DND-41 (cell line): ENCODE data around the gene DRD3.

Experiments
- ATAC-seq: fragments of 200-7000 bp; cut with Tn5 transposase; 3 replicates; pipeline ENCODE4 v1.9.1; 2021; ENCODE audit warnings: low read depth; ENCODE audit not compliant: insufficient read depth
- DNase-seq: peaks from one replicate; pipeline ENCODE4 v3.0.0-alpha.2; 2020
- H2AFZ ChIP-seq: 2 replicates; pipeline ENCODE4 v1.6.0; 2012; ENCODE audit warnings: low read depth, low read length
- H3K27ac ChIP-seq: 2 replicates; pipeline ENCODE4 v1.5.1; 2012; ENCODE audit warnings: low read length, inconsistent platforms
- H3K27me3 ChIP-seq: fragments of 200-600 bp; sonication (generic); 2 replicates; pipeline ENCODE4 v1.6.0; 2012; ENCODE audit warnings: low read length, mild to moderate bottlenecking, inconsistent platforms; ENCODE audit not compliant: insufficient read depth, poor library complexity
- H3K36me3 ChIP-seq: 2 replicates; pipeline ENCODE4 v1.5.1; 2012; ENCODE audit warnings: low read length, inconsistent platforms; ENCODE audit not compliant: insufficient read depth
- H3K4me1 ChIP-seq: 2 replicates; pipeline ENCODE4 v1.5.1; 2012; ENCODE audit warnings: mild to moderate bottlenecking, low read length; ENCODE audit not compliant: insufficient read depth
- H3K4me2 ChIP-seq: 2 replicates; pipeline ENCODE4 v1.6.0; 2012; ENCODE audit warnings: mild to moderate bottlenecking, moderate library complexity, low read length, inconsistent platforms; ENCODE audit not compliant: insufficient read depth
- H3K4me3 ChIP-seq, 2 experiments: fragments of 200-600 bp in 1 of 2; shearing (Covaris generic) in 1 of 2; 2 replicates each; pipeline ENCODE4 v1.5.1; 2012 to 2016; ENCODE audit warnings: inconsistent platforms in 2 of 2, low read length in 2 of 2, mild to moderate bottlenecking in 2 of 2, low read depth in 1 of 2, moderate library complexity in 1 of 2
- H3K79me2 ChIP-seq: 2 replicates; pipeline ENCODE4 v1.6.0; 2012; ENCODE audit warnings: low read length, inconsistent platforms; ENCODE audit not compliant: insufficient read depth
- H3K9ac ChIP-seq: 2 replicates; pipeline ENCODE4 v1.6.0; 2012; ENCODE audit warnings: low read depth, mild to moderate bottlenecking, inconsistent platforms, low read length, moderate library complexity
- H3K9me3 ChIP-seq: 2 replicates; pipeline ENCODE4 v1.5.1; 2012; ENCODE audit warnings: low read length, moderate library complexity, mild to moderate bottlenecking, inconsistent platforms; ENCODE audit not compliant: insufficient read depth, severe bottlenecking
- H4K20me1 ChIP-seq: 2 replicates; pipeline ENCODE4 v1.6.0; 2012; ENCODE audit warnings: low read length; ENCODE audit not compliant: insufficient read depth
- EZH2 ChIP-seq: IDR thresholded peaks from 3 replicates; pipeline ENCODE4 v1.6.1; 2012; ENCODE audit warnings: borderline replicate concordance, low read depth, mild to moderate bottlenecking, moderate library complexity, low read length, inconsistent platforms; ENCODE audit not compliant: severe bottlenecking
- TF ChIP-seq, protein P1 (sequence below): IDR thresholded peaks from 2 replicates; pipeline ENCODE4 v1.5.1; 2012; ENCODE audit warnings: borderline replicate concordance, low read length, moderate library complexity, mild to moderate bottlenecking; ENCODE audit not compliant: poor library complexity, severe bottlenecking; ENCODE audit errors: extremely low read depth

The DRD3 gene

GRCh38 chr3:114093016-114093380 lies 85.9 kb downstream of the DRD3 start:
- no peak overlapping the region for H2AFZ ChIP-seq
- DNase-seq (no peak), ATAC-seq (no peak)
- no peaks in the 10 kb centered on the region for H3K9me3 ChIP-seq
- H3K4me2 ChIP-seq: no peak overlapping the region
- H4K20me1 ChIP-seq: no peaks in the 10 kb centered on the region
- H3K9ac ChIP-seq: no peak overlapping the region
- no peak for TF ChIP-seq EZH2
- TF ChIP-seq, protein P1, sequence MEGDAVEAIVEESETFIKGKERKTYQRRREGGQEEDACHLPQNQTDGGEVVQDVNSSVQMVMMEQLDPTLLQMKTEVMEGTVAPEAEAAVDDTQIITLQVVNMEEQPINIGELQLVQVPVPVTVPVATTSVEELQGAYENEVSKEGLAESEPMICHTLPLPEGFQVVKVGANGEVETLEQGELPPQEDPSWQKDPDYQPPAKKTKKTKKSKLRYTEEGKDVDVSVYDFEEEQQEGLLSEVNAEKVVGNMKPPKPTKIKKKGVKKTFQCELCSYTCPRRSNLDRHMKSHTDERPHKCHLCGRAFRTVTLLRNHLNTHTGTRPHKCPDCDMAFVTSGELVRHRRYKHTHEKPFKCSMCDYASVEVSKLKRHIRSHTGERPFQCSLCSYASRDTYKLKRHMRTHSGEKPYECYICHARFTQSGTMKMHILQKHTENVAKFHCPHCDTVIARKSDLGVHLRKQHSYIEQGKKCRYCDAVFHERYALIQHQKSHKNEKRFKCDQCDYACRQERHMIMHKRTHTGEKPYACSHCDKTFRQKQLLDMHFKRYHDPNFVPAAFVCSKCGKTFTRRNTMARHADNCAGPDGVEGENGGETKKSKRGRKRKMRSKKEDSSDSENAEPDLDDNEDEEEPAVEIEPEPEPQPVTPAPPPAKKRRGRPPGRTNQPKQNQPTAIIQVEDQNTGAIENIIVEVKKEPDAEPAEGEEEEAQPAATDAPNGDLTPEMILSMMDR: no peak
- no peaks in the 10 kb centered on the region for H3K4me1 ChIP-seq
- H3K27ac ChIP-seq: no peak overlapping the region
- no peaks in the 10 kb centered on the region for H3K27me3 ChIP-seq
- H3K4me3 ChIP-seq: no peak overlapping the region
- peaks cover 1% of the 10 kb centered on the region; the same call in 1 of the 2 replicates for H3K36me3 ChIP-seq
- H3K79me2 ChIP-seq: no peaks in the 10 kb centered on the region

DNA sequence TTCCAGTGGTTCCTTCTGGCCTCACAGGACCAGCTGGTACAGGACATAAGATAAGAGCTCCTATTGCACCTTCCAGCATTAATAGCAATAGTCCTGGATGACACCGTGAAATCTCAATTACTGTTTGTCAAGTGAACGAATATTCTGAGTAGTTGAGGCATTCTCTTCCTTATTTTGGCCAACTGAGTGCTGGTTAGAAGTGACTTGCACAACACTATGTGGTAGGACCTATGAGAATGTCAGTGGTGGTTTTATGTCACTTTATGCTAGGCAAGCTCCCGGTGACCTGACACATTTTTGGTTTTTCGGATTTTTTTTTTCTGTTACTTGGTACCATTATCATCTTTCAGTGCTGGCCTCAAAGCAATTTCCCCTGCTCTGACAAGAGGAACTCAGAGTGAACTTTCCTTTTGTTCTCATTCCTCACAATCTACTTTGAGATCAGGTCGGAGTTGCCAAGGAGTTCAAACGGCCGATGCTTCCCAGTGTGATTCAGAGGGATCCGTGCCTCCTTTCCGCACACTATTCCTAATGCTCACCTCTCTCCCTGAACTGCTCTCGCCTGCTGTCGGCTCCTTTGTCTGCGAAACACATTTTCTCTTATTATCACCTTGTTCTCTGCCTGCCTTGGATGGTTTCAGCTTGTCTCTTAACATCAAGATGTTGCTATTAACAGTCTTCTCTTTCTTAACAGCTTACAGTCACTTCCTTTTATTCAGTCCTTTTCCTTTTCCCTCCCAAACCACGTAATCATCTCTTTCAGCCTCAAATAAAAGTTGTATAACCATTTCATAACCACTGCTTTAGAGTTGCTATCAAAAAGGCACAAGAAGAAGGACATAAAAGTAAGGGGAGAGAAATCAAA lies 86.5 kb downstream of the DRD3 start:
- no peak overlapping the region for H3K4me2 ChIP-seq
- TF ChIP-seq, protein P1: no peak
- TF ChIP-seq EZH2: no peak
- H3K27me3 ChIP-seq: no peaks in the 10 kb centered on the region
- no peaks in the 10 kb centered on the region for H3K4me1 ChIP-seq
- H2AFZ ChIP-seq: no peak overlapping the region
- H3K79me2 ChIP-seq: no peaks in the 10 kb centered on the region
- H3K9ac ChIP-seq: no peak overlapping the region
- H3K36me3 ChIP-seq: peaks cover 7% of the 10 kb centered on the region; the same call in 1 of the 2 replicates
- no peaks in the 10 kb centered on the region for H4K20me1 ChIP-seq
- no peak overlapping the region for H3K27ac ChIP-seq
- no peak overlapping the region for H3K4me3 ChIP-seq
- no peak for DNase-seq
- no peak for ATAC-seq
- H3K9me3 ChIP-seq: no peaks in the 10 kb centered on the region

GRCh38 chr3:114089675-114090074 lies 89.2 kb downstream of the DRD3 start:
- H2AFZ ChIP-seq: no peak overlapping the region
- H3K4me1 ChIP-seq: no peaks in the 10 kb centered on the region
- H3K9me3 ChIP-seq: no peaks in the 10 kb centered on the region
- H3K27ac ChIP-seq: no peak overlapping the region
- no peak overlapping the region for H3K4me3 ChIP-seq
- DNase-seq (no peak), ATAC-seq (no peak)
- H3K27me3 ChIP-seq: no peaks in the 10 kb centered on the region
- TF ChIP-seq, protein P1: no peak
- TF ChIP-seq EZH2: no peak
- H3K36me3 ChIP-seq: peaks cover 29% of the 10 kb centered on the region
- H3K9ac ChIP-seq: no peak overlapping the region
- H4K20me1 ChIP-seq: no peaks in the 10 kb centered on the region
- H3K4me2 ChIP-seq: no peak overlapping the region
- H3K79me2 ChIP-seq: no peaks in the 10 kb centered on the region
